Measurements from ENCODE around the gene FRAS1. TPM values are rescaled to one million over a fixed set of nuclear protein-coding genes. Genes with fewer than 3 reads are reported as not detected.

Gene FRAS1
- polyA plus RNA-seq, 2 of the 4 experiments (the other 2 are of a cell fraction): 2.3 to 5.8 TPM

- TF ChIP-seq REST (IDR thresholded peaks at IDR 0.05) (no peak), POLR2A (IDR thresholded peaks at IDR 0.05; ENCODE audit: low read length) (no peak), CBX2 (IDR thresholded peaks at IDR 0.05; ENCODE audit: borderline replicate concordance, low read depth) (no peak)
Measured at GRCh38 chr4:78533854-78534253, 476.7 kb downstream of the FRAS1 start (continued).

- Histone ChIP-seq H3K4me2 (0 out of 3 replicates have a peak overlapping the region, but pooled peaks have one; percentile 10), H3K9me3 (peaks cover 5% of the 10 kb centered on the region; the same call in 2 of the 3 replicates), H3K4me3 (no peak overlapping the region), H3K4me1 (peaks cover 18% of the 10 kb centered on the region; the same call in 2 of the 3 replicates), H3K27ac (peak overlapping the region in 1 of 2 experiments; percentile 13; a peak in 2 of 6 replicates)
- ChIA-PET CTCF (interaction anchor here (1.1 kb wide), 1 partner anchor 18 kb away, joined by 3 read pairs; no protein-coding TSS in a partner anchor), POLR2A (no interaction called here)
- FAIRE-seq (no peak), DNase-seq (ENCODE audit: low read depth in 1 of 2, low spot score in 1 of 2) (no peak), ATAC-seq (no peak)
- TF ChIP-seq PBX3 (IDR thresholded peaks at IDR 0.05): no peak
- no peak for TF ChIP-seq HOXB13 (CRISPR knock-in tag; IDR thresholded peaks at IDR 0.05; ENCODE audit: low read depth)
- no peak for TF ChIP-seq KDM1A (IDR thresholded peaks at IDR 0.05; ENCODE audit: low read depth)
- TF ChIP-seq CBX2 (IDR thresholded peaks at IDR 0.05; ENCODE audit: borderline replicate concordance, low read depth): no peak
- no peak for TF ChIP-seq HOXA7 (CRISPR knock-in tag; IDR thresholded peaks at IDR 0.05)
- no peak for TF ChIP-seq PHF8 (IDR thresholded peaks at IDR 0.05; ENCODE audit: borderline replicate concordance, low read depth)
- no peak for TF ChIP-seq EHF (CRISPR knock-in tag; IDR thresholded peaks at IDR 0.05)
- no peak for TF ChIP-seq BCL3 (IDR thresholded peaks at IDR 0.05)
- no peak for TF ChIP-seq ZNF302 (CRISPR knock-in tag; IDR thresholded peaks at IDR 0.05)
- TF ChIP-seq JUN (IDR thresholded peaks at IDR 0.05): no peak
- no peak for TF ChIP-seq GATA3 (IDR thresholded peaks at IDR 0.05; ENCODE audit: borderline replicate concordance)
- no peak for TF ChIP-seq MAFK (IDR thresholded peaks at IDR 0.05; ENCODE audit: partially characterized antibody)
- no peak for TF ChIP-seq KDM5A (IDR thresholded peaks at IDR 0.05)
- no peak for TF ChIP-seq FOXS1 (CRISPR knock-in tag; IDR thresholded peaks at IDR 0.05)
- TF ChIP-seq POLR2A (IDR thresholded peaks at IDR 0.05; ENCODE audit: low read length): no peak
- TF ChIP-seq ESRRA (IDR thresholded peaks at IDR 0.05; ENCODE audit: borderline replicate concordance, low read length): no peak
- 78% methylated on average over 4 of the region's 4 CpGs for WGBS (ENCODE audit: missing lambda C conversion rate)
Measured at GRCh38 chr4:78534286-78534955, 477.3 kb downstream of the FRAS1 start.

- Histone ChIP-seq H3K4me2 (peak overlapping the region; percentile 69), H3K4me3 (no peak overlapping the region), H3K27ac (peak overlapping the region; percentile 73 to 79), H3K9me3 (no peaks in the 10 kb centered on the region), H3K4me1 (peaks cover 49% of the 10 kb centered on the region)
- 40% methylated on average over 5 of the region's 5 CpGs for WGBS (ENCODE audit: missing lambda C conversion rate)
- ATAC-seq: peak; percentile 87 to 90
- no peak for FAIRE-seq
- peak in 1 of 2 experiments; percentile 65 for DNase-seq (ENCODE audit: low read depth in 1 of 2, low spot score in 1 of 2)
- POLR2A ChIA-PET: interaction anchor here (1.0 kb wide), 1 partner anchor 10 kb away, joined by 4 read pairs; the partner anchor contains the start of gene ANXA3
- CTCF ChIA-PET: interaction anchor here (0.6 kb wide), 1 partner anchor 100 kb away, joined by 3 read pairs; no protein-coding TSS in a partner anchor
- TF ChIP-seq CBX8 (IDR thresholded peaks at IDR 0.05) (no peak), MYC (IDR thresholded peaks at IDR 0.05; ENCODE audit: borderline replicate concordance, low read length) (no peak), JUN (IDR thresholded peaks at IDR 0.05) (0 out of 5 replicates have a peak, but pooled peaks of 1 of the 2 experiments have one; percentile 19), JUNB (IDR thresholded peaks at IDR 0.05) (peak; percentile 50), MAZ (IDR thresholded peaks at IDR 0.05; ENCODE audit: borderline replicate concordance, low read depth, low read length) (no peak), RFX5 (IDR thresholded peaks at IDR 0.05) (no peak), CEBPB (IDR thresholded peaks at IDR 0.05) (peak; percentile 36 to 82; a peak in 3 of 4 replicates), FOSL2 (IDR thresholded peaks at IDR 0.05) (0 out of 2 replicates have a peak, but pooled peaks have one; percentile 17), FOSL2 (CRISPR knock-in tag; IDR thresholded peaks at IDR 0.05) (peak; percentile 73)
Measured at GRCh38 chr4:78542373-78542772, 485.2 kb downstream of the FRAS1 start.
